Non-pigmented ciliary epithelial cell (primary cell): Measurements from ENCODE around the gene PRKAG2.
"Not testable (repeated sequence)": the region's sequence is repeated elsewhere in the genome, so short reads cannot be mapped to it uniquely, and the experiment has no call there.

ENCODE experiments used
- DNase-seq: peaks from one replicate; pipeline ENCODE4 v3.0.0-alpha.2; 2010; ENCODE audit warnings: low read depth

The PRKAG2 gene

GRCh38 chr7:151801291-151801690 is 75.6 kb downstream of the PRKAG2 start:
- DNase-seq: no peak

- no peak for DNase-seq
Measured at GRCh38 chr7:151800861-151801260, 76.1 kb downstream of the PRKAG2 start.

GRCh38 chr7:151800391-151800790 is 76.5 kb downstream of the PRKAG2 start:
- no peak for DNase-seq

- DNase-seq: no peak
Measured at GRCh38 chr7:151799506-151799905, 77.4 kb downstream of the PRKAG2 start.

DNA sequence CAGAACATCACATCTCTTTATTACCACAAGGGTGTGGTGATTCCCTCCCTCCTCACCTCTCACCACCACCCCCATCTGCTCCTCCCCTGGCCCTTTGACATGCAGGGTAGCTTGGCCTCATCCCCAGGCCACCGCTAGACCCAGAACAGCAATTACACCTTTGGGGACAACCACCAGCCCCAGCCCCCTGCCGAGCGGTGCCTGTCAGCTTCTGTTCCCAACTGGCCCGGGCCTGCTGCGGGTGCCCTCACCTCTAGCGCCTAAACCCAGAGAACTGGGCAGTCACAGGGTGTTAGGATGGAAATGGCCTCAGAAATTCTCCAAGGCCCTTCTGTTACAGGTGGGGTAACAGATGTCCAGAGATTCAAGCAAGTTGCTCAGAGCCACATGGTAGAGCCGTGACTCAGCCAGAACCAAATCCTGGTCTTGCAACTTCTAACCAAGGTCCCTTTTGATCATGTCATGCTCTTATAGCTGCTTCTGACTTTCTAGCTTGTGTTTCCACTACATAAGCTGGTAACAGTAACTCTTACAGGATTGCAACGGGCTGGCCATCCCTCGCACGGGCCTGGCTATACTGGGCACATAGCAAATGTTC is 78.0 kb downstream of the PRKAG2 start:
- no peak for DNase-seq

DNA sequence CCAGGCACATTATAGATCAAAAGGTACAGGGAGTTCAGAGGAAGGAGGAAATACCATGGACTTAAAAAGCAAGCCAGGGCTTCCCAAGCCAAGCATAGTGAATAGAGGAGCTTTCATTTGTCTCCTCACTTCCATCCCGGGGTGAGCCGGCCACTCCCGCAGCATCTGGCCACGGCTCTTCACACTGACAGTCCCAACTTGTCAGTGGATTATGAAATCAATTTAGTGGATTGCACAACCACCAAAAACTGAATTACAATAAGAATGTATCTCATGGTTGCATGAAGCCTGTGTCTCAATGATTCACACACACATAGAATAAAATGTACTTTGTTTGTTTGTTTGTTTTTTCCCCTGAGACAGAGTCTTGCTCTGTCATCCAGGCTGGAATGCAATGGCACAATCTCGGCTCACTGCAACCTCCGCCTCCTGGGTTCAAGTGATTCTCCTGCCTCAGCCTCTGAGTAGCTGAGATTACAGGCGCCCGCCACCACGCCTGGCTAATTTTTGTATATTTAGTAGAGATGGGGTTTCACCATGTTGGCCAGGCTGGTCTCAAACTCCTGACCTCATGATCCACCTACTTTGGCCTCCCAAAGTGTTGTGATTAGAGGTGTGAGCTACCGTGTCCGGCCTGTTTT is 79.1 kb downstream of the PRKAG2 start:
- DNase-seq: not testable (repeated sequence)

DNA sequence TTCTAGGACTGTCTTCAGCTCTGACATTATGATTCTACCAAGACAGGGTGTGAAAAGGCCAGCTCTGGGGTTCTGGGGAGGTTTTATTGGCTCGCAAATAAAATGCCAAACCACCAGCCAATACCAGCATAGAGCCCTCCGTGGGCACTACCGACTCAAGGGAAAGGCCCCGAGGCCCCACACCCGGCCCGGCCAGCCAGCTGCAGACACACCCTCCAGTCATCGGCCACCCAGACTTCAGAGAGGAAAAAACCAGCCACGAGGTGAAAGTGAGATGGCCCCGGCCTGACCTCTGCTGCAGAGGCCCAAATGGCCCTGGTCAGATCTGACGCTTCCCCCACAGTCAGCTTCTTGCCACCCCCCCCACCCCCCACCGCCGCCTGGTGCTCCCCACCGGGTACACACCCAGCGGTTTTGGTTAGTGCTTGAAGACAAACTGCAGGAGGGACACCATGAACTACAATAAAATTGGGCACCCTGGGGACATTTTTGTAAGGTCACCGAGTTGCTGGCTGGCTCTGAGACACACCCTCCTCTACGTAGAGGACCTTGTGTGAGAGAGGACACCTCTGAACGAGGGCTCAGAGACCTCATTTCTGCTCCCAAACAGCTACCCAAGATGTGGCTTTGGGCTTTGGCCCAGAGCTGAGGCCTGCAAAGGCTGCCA is 79.9 kb downstream of the PRKAG2 start:
- no peak for DNase-seq

- DNase-seq: no peak
Measured at GRCh38 chr7:151796091-151796870, 80.6 kb downstream of the PRKAG2 start.

DNA sequence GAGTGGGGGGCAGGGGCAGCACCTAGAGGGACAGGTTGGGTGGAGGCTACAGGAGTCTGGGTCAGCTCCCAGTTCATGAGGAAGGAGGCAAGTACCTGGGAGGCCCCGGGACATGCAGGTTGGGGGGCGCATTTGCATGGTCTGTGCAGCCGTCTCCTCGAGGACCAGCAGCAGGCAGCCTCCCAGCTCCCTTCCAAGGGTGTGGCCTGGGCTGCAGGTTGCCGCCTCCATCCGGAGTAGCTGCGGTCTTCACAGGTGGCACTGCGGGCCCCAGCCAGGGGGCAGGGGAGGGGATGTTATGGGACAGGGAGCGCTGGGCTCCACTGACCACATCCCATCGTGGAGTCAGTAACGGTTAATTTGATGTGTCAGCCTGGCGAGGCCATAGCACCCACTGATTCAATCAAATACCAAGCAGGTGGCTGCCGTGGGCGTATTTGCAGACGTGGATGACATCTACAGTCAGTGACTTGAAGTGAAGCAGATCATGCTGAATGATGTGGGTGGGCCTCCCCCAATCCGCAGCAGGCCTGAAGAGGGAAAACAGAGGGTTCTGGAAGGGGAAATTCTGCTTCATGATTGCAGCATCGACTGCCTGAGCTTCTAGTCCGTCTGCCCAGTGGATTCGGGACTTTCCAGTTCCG is 81.6 kb downstream of the PRKAG2 start:
- no peak for DNase-seq

GRCh38 chr7:151794508-151795167 is 82.3 kb downstream of the PRKAG2 start:
- no peak for DNase-seq

DNA sequence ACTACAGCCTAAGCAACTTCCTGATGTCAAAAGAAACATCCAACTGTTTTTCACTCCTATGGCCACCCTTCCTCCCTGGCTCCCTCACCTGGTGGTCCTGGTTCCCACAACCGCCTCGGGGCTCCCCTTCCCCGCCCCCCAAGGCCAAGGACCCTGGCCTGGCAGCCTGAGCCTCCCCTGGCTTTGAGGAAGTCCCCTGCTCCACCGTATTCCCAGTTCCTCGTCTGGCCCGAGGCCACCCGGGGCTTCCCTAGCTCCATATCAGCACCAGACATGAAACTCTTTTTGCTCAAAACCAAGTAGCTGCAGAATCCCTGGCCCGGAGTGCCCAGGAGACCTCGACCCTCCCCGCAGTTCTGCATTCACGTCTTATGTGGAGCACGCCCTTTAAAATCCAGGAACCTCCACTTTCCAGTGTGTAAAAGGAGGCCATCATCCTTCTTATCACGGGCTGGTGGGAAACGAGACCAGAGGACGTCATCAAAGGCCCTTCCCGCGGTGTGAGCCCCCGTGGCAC is 82.9 kb downstream of the PRKAG2 start:
- no peak for DNase-seq

GRCh38 chr7:151793531-151793951 is 83.4 kb downstream of the PRKAG2 start:
- no peak for DNase-seq

GRCh38 chr7:151792636-151793035 is 84.3 kb downstream of the PRKAG2 start:
- DNase-seq: no peak

DNA sequence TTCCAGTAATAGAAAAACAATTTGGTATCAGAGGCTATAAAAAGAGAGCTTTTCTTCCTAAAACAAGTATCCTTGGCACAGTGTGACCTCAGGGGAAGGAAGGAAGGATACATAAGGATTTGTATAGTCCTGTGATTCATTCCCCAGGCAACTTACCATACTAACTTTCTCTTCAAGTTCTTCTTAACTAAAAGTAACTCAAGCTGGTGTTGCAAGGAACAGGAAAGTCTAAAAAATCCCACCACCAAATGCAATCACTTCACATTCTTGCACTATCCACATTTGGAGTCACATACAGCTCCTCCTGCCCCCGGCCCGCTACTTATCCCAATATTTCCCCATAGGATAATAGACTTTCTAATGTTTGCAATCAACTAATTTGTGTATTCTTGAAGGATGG is 84.8 kb downstream of the PRKAG2 start:
- DNase-seq: no peak

DNA sequence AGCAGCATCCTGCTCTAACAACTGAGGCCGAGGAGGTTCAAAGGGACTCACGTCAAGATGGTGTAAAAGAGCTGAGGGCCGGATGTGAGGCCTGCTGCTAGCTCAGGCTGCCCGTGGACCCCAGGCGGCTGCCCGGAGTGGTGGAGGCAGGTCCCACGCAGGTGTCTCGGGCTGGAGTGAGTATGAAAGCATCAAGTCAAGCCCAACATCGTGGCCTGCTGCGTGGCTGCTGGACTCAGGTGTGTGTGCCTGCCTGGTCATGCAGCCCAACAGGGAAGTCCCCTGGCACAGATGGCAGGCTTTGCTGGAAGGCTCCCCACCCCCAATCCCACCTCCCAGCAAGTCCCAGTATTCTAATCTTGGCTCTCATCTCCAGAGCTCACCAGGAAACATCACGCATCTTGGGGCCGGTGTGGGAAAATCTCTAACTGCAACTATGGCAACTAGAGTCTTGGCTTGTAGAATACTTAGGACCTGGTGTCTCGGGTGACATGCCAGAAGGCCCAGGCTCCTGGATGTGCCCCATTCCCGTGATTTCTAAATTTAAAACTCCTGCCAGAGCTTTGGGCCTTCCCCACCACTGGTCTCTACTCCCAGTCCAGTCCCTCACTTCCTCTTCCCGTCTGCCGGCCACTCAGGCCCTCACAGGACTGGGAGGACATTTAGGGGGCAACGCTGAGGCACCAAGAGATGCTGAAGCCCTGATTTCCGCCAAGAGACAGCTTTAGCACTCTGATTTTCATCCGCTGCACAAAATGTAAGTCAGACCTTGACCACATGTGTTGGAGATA is 85.9 kb downstream of the PRKAG2 start:
- DNase-seq: no peak

DNA sequence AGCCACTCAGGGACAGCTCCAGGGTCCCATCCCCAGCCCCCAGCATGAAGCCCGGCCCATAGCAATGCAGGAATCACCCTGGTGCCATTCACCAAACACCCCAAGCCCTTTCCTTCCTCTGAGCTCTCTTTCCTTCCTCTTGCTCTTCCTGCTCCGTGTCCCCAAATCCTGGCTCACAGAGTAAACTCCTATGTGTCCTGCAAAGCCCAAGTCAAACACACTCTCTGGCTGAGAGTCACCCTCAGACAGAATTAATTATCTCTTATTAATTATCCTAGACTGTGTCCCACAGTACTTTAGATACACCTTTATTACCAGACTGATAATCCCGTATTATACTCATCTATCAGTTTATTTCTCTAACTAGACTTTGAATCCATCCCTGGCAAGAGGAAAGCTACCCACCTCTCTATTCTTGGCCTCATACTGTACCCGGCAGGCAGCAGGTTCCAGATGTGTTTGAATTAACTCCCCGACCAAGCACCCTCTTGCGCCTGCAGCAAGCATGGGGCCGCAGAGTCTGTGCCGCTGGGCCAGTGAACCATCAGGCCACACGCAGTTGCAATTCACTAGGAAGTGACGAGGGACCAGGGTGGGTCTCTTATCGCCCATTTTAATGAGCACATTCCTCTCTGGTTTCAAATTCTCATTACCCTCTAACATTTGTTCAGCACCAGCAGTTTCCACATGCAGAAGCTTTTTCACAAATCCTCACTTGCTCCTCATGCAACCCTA is 86.7 kb downstream of the PRKAG2 start:
- DNase-seq: no peak

DNA sequence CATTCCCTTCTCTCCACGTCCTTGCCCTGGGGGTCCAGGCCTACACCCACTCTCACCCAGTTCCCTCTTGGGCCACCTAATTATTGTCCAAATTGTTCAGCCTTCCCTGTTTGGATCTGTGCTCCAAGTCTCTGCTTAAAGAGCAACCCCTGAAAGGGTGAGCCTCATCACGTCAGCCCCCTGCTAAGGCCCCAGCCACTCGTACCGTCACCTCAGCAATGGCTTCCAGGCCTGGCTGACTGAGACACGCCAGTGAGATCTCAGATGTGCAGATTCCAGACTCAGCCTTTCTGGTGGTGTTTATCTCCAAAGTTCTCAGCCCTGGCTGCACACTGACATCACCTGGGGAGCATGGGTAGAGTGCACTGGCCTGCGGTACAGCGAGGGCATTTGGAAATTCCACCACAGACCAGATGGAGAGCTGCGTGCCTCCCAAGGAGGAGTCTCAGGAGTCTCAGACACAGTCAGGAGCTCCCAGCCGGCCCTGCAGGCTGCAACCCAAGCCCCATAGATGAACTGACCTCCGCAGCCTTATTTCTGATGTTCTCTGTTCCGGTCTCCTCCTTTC is 87.5 kb downstream of the PRKAG2 start:
- DNase-seq: no peak

DNA sequence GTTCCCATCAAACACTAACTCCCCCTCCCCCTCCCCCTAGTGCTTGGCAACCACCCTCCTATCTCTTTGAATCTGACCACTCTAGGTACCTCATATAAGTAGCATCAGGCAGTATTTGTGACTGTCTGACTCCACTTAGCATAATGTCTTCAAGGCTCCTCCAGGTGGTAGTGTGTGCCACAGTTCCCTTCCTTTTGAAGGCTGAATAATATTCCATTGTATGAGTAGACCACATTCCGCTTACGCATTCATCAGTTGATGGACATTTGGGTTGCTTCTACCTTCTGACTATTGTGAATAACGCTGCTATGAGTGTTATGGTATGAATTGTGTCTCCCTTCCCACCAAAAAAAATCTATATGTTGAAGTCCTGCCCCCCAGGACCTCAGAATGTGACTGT is 89.6 kb downstream of the PRKAG2 start:
- no peak for DNase-seq

GRCh38 chr7:151786936-151787335 is 90.0 kb downstream of the PRKAG2 start:
- no peak for DNase-seq

GRCh38 chr7:151786241-151786640 is 90.7 kb downstream of the PRKAG2 start:
- DNase-seq: no peak
